Smooth muscle cell of the brain vasculature (primary cell): ENCODE measurements around the gene FAM83C.

Source experiments
- DNase-seq: peaks from one replicate; pipeline ENCODE4 v3.0.0-alpha.2; 2012; ENCODE audit warnings: low read depth, low spot score

The FAM83C gene

GRCh38 chr20:35299780-35300179 is 7.6 kb upstream of the FAM83C start:
- DNase-seq: no peak

GRCh38 chr20:35298264-35298663 is 6.0 kb upstream of the FAM83C start:
- no peak for DNase-seq

GRCh38 chr20:35297740-35298139 is 5.5 kb upstream of the FAM83C start:
- no peak for DNase-seq

- DNase-seq: no peak
These were observed 4.9 kb upstream of the FAM83C start for GRCh38 chr20:35297155-35297554.

GRCh38 chr20:35296101-35296554 is 3.9 kb upstream of the FAM83C start:
- no peak for DNase-seq

- no peak for DNase-seq
These were observed 3.4 kb upstream of the FAM83C start for GRCh38 chr20:35295674-35296073.

GRCh38 chr20:35295058-35295457 is 2.8 kb upstream of the FAM83C start:
- no peak for DNase-seq

- DNase-seq: no peak
These were observed 2.1 kb upstream of the FAM83C start for GRCh38 chr20:35294293-35294685.

- no peak for DNase-seq
These were observed 1.4 kb upstream of the FAM83C start for GRCh38 chr20:35293303-35294292.

GRCh38 chr20:35292504-35293285 is 470 bp upstream of the FAM83C start:
- no peak for DNase-seq

GRCh38 chr20:35290887-35291417 is 1.3 kb downstream of the FAM83C start:
- DNase-seq: no peak

- no peak for DNase-seq
These were observed 1.9 kb downstream of the FAM83C start for GRCh38 chr20:35290186-35290886.

- no peak for DNase-seq
These were observed 3.7 kb downstream of the FAM83C start for GRCh38 chr20:35288325-35289060.

GRCh38 chr20:35287509-35288324 is 4.5 kb downstream of the FAM83C start:
- no peak for DNase-seq

GRCh38 chr20:35286899-35287508 is 5.2 kb downstream of the FAM83C start:
- no peak for DNase-seq

GRCh38 chr20:35286077-35286898 is 5.9 kb downstream of the FAM83C start:
- no peak for DNase-seq

GRCh38 chr20:35285806-35286076 is 6.5 kb downstream of the FAM83C start:
- no peak for DNase-seq

- DNase-seq: no peak
These were observed 7.0 kb downstream of the FAM83C start for GRCh38 chr20:35284992-35285805.
